ENCODE measurements around the gene UPF2.

Gene UPF2

DNA sequence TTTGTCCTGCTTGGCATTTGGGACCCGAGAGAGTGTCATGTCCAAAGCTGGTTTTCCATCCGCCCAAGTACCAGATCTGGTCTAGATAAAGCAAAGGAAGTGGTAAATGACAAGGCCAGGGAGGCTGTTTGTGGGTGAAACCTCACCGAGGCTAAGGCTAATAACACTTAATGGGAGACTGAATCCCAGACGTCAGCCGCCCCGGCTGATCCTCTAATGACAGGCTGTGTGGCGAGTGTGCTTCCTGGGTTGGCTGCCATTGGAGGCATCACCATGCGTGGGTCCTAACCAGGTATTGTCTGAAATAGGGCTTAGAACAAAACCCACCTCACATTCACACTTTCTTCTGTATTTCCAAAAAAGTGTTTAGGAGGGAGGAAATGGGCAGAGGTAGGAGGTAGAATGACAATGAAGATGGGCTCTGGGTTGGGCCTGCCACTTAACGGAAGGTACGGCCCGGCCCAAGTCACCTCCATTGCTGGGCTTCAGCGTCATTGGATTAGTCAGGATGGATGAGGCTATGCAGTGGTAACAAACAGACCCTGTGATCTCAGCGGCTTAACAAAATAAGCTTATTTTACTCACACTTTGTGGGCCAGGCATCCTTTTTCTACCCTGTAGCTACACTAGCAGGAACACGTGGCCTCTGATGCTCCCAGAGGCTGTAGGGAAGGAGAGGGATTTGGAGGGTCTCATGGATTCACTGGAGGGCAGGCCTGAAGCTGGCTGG lies 159.8 kb downstream of the UPF2 start:
- no peak for DNase-seq

GRCh38 chr10:11881477-11882417 lies 160.9 kb downstream of the UPF2 start:
- no peak for DNase-seq

GRCh38 chr10:11881030-11881476 lies 161.6 kb downstream of the UPF2 start:
- no peak for DNase-seq

- no peak for DNase-seq
These were observed 162.2 kb downstream of the UPF2 start for GRCh38 chr10:11880151-11881029.

DNA sequence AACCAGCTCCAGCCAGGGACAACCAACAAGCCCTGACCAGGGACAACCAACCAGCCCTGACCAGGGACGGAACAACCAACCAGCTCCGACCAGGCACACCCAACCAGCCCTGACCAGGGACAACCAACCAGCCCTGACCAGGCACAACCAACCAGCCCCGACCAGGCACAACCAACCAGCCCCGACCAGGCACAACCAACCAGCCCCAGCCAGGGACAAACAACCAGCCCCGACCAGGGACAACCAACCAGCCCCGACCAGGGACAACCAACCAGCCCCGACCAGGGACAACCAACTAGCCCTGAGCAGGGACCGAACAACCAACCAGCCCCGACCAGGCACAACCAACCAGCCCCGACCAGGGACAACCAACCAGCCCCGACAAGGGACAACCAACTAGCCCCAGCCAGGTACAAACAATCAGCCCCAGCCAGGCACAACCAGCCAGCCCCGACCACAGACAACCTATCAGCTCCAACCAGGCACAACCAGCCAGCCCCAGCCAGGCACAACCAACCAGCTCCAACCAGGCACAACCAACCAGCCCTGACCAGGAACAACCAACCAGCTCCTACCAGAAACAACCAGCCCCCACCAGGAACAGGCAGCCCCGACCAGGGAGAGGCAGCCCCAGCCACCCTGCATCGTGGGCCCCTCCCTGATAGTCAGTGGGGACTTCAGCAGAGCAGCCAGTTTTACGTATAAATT lies 163.1 kb downstream of the UPF2 start:
- DNase-seq, result no peak

- no peak for DNase-seq
These were observed 163.8 kb downstream of the UPF2 start for GRCh38 chr10:11878776-11879175.

DNA sequence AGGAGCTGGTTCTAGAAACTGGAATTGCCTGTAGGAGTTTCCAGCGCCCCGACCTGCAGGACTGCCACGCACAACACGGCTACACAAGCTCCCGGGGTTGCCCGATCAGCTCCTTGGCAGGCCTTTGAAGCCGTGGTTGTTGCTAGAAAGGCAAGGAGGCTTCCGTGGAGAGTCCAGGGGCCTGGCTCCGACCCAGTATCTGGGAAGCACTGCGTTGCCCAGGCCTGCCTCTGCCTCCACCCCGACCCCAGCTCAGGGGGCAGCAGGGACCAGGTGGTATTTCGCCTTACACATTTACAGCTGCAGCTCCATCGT lies 165.1 kb downstream of the UPF2 start:
- DNase-seq, result no peak

GRCh38 chr10:11876805-11877590 lies 165.6 kb downstream of the UPF2 start:
- no peak for DNase-seq

DNA sequence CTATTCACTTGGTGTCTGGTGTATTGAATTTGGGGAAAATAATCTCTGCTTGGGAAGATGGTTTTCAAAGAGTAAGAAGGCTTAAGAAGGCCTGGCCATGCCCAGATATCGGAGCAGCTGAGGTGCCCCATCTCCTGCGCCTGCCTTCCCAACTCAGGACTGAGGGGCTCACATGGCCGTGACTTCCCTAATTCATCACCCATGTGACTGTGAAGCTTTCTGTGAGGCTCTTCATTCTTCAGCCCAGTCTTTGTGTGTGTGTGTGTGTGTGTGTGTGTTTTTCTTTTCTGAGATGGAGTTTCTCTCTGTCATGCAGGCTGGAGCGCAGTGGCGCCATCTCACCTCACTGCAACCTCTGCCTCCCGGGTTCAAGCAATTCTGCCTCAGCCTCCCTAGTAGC lies 166.3 kb downstream of the UPF2 start:
- no peak for DNase-seq

DNA sequence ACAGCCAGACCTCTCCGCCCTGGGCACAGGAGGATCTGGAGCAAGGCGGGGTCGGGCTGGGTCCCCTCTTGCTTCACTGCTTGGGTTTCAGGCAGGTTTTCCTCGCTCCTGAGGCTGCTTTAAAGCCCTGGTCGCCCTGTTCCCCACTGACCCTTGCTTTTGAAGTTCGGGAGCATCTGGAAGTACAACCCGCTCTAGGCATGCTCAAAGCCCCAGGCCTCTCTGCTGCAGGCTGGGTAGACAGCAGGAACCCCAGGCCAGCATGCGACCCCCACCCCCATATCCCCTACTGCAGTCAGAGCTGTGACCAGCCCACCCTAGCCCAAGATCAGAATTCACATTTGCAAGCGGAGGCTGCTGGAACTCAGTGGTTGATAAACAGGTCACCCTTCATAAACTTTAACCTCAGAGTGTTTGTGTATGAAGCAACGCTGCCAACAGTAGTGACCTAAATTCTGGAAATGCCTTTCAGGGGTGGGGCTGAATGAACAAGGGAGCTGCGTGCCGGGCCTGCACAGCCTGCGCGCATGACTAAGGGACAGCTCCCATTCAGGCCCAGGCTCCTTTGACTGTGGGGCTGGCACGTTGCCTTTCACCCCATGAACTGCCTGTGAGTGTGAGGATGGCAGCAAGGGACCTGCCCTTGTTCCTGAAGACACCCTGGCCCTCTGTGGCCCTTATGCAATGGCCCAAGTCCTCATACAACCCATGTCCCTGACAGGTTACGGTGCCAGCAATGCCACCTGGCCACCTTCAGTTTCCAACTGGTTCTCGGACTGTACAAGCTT lies 166.9 kb downstream of the UPF2 start:
- DNase-seq, result peak; percentile 59

- peak; percentile 73 for DNase-seq
These were observed 167.8 kb downstream of the UPF2 start for GRCh38 chr10:11874568-11875493.

- no peak for DNase-seq
These were observed 171.1 kb downstream of the UPF2 start for GRCh38 chr10:11871466-11871865.

GRCh38 chr10:11870900-11871400 lies 171.7 kb downstream of the UPF2 start:
- no peak for DNase-seq

DNA sequence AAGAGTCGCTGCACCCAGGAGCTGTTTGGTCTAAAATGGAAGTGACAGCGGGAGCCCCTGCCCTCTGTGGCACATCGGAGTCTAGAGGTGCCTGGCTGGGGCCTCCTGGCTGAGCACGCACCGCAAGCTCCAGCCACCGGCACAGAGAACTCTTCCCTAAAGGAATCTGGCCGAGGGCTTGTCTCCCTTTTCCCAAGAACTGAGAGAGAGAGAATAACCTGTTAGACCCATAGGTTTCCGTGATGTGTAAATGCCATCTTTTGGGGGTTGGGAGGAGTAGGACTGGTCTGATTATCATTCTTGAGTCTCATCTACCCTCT lies 172.2 kb downstream of the UPF2 start:
- DNase-seq, result no peak
